Ascending aorta (tissue), 2 donors: ENCODE measurements around the gene NTF3. TPM values are rescaled to one million over a fixed set of nuclear protein-coding genes. Genes with fewer than 3 reads are reported as not detected.

Source experiments
- DNase-seq, 2 donors: peaks; one replicate each; pipeline ENCODE4 v3.0.0-alpha.2; 2019; ENCODE audit warnings: low spot score in 2 of 2
- H3K27ac ChIP-seq, 2 donors: fragments of 200-600 bp; sonication (generic); one replicate each; pipeline ENCODE4 v1.5.1; 2016 to 2017; ENCODE audit warnings: mild to moderate bottlenecking in 1 of 2
- H3K27me3 ChIP-seq: fragments of 200-600 bp; sonication (generic); one replicate; pipeline ENCODE4 v1.5.1; 2017
- H3K36me3 ChIP-seq, 2 donors: fragments of 200-600 bp; sonication (generic); one replicate each; pipeline ENCODE4 v1.5.1; 2016
- H3K4me1 ChIP-seq, 2 donors: fragments of 200-600 bp; sonication (generic); one replicate each; pipeline ENCODE4 v1.5.1; 2016 to 2017; ENCODE audit warnings: mild to moderate bottlenecking in 1 of 2
- H3K4me3 ChIP-seq, 2 donors: fragments of 200-600 bp; sonication (generic); one replicate each; pipeline ENCODE4 v1.5.1; 2016 to 2017; ENCODE audit warnings: mild to moderate bottlenecking in 1 of 2
- H3K9me3 ChIP-seq, 2 donors: fragments of 200-600 bp; sonication (generic); one replicate each; pipeline ENCODE4 v1.5.1; 2016
- CTCF ChIP-seq, 3 experiments: fragments of 200-600 bp in 2 of 3; fragments of 450-650 bp in 1 of 3; sonication (generic) in 2 of 3; IDR thresholded peaks; one replicate each; pipeline ENCODE4 v1.5.1; 2016 to 2019; ENCODE audit warnings: antibody characterized with exemption in 3 of 3, mild to moderate bottlenecking in 1 of 3, moderate library complexity in 1 of 3
- intact Hi-C: fragments of 100-400 bp; cut with DNase I; formaldehyde crosslinking; loops from one replicate; pipeline ENCODE4 v1.15.1; 2023
- total RNA-seq: library from RNA; depleted of rRNA; stranded (reverse); fragments of >200 nt; gene quantifications from one replicate; pipeline ENCODE4 v1.1.0, GENCODE V29; 2016

The NTF3 gene
- total RNA-seq, 1 donor from 2014 or later: 58.9 TPM

GRCh38 chr12:5516371-5517241, 84.7 kb downstream of the NTF3 start:
- Histone ChIP-seq H3K27me3 (no peaks in the 10 kb centered on the region), H3K36me3 (no peaks in the 10 kb centered on the region), H3K4me3 (no peak overlapping the region), H3K9me3 (no peaks in the 10 kb centered on the region), H3K27ac (no peak overlapping the region), H3K4me1 (no peaks in the 10 kb centered on the region)
- intact Hi-C loops: loop anchor here (10.0 kb wide), 2 partner anchors 128 to 342 kb away; no protein-coding TSS in a partner anchor
- DNase-seq: no peak
- no peak for TF ChIP-seq CTCF (IDR thresholded peaks at IDR 0.05)

GRCh38 chr12:5518584-5519365, 86.9 kb downstream of the NTF3 start:
- no peak for TF ChIP-seq CTCF (IDR thresholded peaks at IDR 0.05)
- no peaks in the 10 kb centered on the region for H3K9me3 ChIP-seq
- H3K27me3 ChIP-seq: no peaks in the 10 kb centered on the region
- DNase-seq: no peak
- no peak overlapping the region for H3K27ac ChIP-seq
- no peak overlapping the region for H3K4me3 ChIP-seq
- H3K4me1 ChIP-seq: no peaks in the 10 kb centered on the region
- intact Hi-C loops: loop anchor here (10.0 kb wide), 2 partner anchors 126 to 344 kb away; no protein-coding TSS in a partner anchor
- no peaks in the 10 kb centered on the region for H3K36me3 ChIP-seq

GRCh38 chr12:5520037-5520436, 88.1 kb downstream of the NTF3 start:
- DNase-seq: no peak
- Histone ChIP-seq H3K27me3 (no peaks in the 10 kb centered on the region), H3K9me3 (no peaks in the 10 kb centered on the region), H3K4me1 (no peaks in the 10 kb centered on the region), H3K27ac (no peak overlapping the region), H3K4me3 (no peak overlapping the region), H3K36me3 (no peaks in the 10 kb centered on the region)
- intact Hi-C loops: no loop called here
- no peak for TF ChIP-seq CTCF (IDR thresholded peaks at IDR 0.05)

- intact Hi-C loops: no loop called here
Measured at GRCh38 chr12:5520831-5521230, 88.9 kb downstream of the NTF3 start.

More at GRCh38 chr12:5520831-5521230, 88.9 kb downstream of the NTF3 start:
- Histone ChIP-seq H3K27me3 (no peaks in the 10 kb centered on the region), H3K27ac (no peak overlapping the region), H3K4me1 (no peaks in the 10 kb centered on the region), H3K9me3 (no peaks in the 10 kb centered on the region), H3K36me3 (no peaks in the 10 kb centered on the region), H3K4me3 (no peak overlapping the region)
- DNase-seq: no peak
- TF ChIP-seq CTCF (IDR thresholded peaks at IDR 0.05): no peak
